Gastroesophageal sphincter (tissue), 3 donors: ENCODE measurements around the gene THTPA.

Experiments
- EP300 ChIP-seq: sonication (generic); formaldehyde crosslinking; IDR thresholded peaks from one replicate; pipeline ENCODE4 v1.6.1; 2017; ENCODE audit warnings: antibody characterized with exemption, mild to moderate bottlenecking
- POLR2A ChIP-seq, 2 donors: fragments of 450-650 bp; IDR thresholded peaks; one replicate each; pipeline ENCODE4 v1.6.1; 2017; ENCODE audit warnings: antibody characterized with exemption in 2 of 2, mild to moderate bottlenecking in 2 of 2, moderate library complexity in 1 of 2
- POLR2AphosphoS5 ChIP-seq: sonication (generic); formaldehyde crosslinking; IDR thresholded peaks from one replicate; pipeline ENCODE4 v1.6.1; 2017; ENCODE audit warnings: antibody characterized with exemption
- TF ChIP-seq, protein P1 (sequence below), 4 experiments: fragments of 200-600 bp in 2 of 4; fragments of 450-650 bp in 2 of 4; sonication (generic) in 1 of 4; IDR thresholded peaks; one replicate each; pipeline ENCODE4 v1.5.1; 2017 to 2019; ENCODE audit warnings: antibody characterized with exemption in 4 of 4, mild to moderate bottlenecking in 2 of 4, moderate library complexity in 2 of 4

DNA sequence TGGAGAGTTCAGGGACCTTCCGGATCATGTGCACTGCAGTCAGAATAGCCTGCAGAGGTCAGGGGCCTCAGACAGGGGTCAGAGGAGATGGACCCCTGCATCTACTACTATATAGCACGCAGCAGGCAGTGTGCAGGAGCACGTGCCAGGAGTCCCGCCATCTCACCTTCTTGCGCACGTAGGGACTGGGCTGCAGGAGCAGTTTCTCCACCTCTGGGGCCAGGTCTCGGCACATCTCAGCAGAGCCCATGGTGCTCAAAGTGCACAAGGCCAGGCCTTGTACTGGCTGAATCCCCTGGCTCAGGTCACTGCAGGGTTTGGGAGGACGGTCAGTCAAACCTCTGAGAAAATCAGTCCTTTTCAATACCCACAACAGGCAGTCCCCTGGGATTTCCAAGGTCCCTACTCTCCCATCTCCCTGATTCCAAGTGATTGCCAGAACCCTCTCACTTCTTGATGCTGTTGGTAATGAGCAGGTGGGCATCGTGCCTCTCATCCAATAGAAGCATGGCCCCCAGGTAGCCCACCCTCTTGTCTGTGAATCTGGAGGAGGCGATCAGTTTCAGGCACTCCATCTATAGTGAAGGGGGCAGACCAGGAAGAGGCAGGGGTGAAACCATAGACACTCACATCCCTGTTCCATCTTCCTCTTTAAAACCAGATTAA is 10.2 kb downstream of the THTPA start:
- TF ChIP-seq, protein P1, sequence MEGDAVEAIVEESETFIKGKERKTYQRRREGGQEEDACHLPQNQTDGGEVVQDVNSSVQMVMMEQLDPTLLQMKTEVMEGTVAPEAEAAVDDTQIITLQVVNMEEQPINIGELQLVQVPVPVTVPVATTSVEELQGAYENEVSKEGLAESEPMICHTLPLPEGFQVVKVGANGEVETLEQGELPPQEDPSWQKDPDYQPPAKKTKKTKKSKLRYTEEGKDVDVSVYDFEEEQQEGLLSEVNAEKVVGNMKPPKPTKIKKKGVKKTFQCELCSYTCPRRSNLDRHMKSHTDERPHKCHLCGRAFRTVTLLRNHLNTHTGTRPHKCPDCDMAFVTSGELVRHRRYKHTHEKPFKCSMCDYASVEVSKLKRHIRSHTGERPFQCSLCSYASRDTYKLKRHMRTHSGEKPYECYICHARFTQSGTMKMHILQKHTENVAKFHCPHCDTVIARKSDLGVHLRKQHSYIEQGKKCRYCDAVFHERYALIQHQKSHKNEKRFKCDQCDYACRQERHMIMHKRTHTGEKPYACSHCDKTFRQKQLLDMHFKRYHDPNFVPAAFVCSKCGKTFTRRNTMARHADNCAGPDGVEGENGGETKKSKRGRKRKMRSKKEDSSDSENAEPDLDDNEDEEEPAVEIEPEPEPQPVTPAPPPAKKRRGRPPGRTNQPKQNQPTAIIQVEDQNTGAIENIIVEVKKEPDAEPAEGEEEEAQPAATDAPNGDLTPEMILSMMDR (IDR thresholded peaks at IDR 0.05), result no peak
- no peak for TF ChIP-seq POLR2A (IDR thresholded peaks at IDR 0.05)
- TF ChIP-seq EP300, result no peak
- no peak for TF ChIP-seq POLR2AphosphoS5
